BE2C (cell line): ENCODE results near the gene ADCY10.

ENCODE experiments used
- DNase-seq: peaks from one replicate; pipeline ENCODE4 v3.0.0-alpha.2; 2020
- H3K27me3 ChIP-seq: fragments of 250-450 bp; sonication (Bioruptor Pico); 2 replicates; pipeline ENCODE4 v1.5.1; 2020; ENCODE audit warnings: mild to moderate bottlenecking
- H3K36me3 ChIP-seq: fragments of 250-450 bp; sonication (Bioruptor Pico); 2 replicates; pipeline ENCODE4 v1.5.1; 2020; ENCODE audit warnings: mild to moderate bottlenecking
- H3K4me1 ChIP-seq: fragments of 250-450 bp; sonication (Bioruptor Pico); 2 replicates; pipeline ENCODE4 v1.5.1; 2020
- H3K4me3 ChIP-seq: 2 replicates; pipeline ENCODE4 v1.5.1; 2011; ENCODE audit warnings: low read depth, low read length
- H3K9me3 ChIP-seq: fragments of 250-450 bp; sonication (Bioruptor Pico); 2 replicates; pipeline ENCODE4 v1.5.1; 2020
- CTCF ChIP-seq: IDR thresholded peaks from 2 replicates; pipeline ENCODE4 v1.5.1; 2012; ENCODE audit warnings: mild to moderate bottlenecking, low read depth, low read length

ADCY10 gene

DNA sequence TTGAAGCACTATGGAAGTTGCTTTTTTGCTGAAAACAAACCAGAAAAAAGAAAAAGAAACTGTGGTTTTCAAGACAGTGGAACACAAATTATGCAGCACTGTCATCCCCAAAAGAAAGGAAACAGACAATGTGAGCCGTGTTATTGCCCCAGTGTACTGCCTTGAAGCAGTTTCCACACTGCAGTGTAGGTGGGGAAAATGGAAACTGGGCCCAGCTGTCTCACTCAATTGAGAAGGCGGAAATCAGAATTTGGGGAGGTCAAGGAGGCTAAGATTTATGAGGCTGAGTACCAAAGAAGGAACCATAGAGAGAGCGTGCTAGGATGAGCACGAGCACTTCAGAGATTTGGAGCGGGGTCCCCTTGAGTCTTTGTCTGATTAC, 136.7 kb downstream of the ADCY10 start:
- Histone ChIP-seq H3K36me3 (peaks cover 50% of the 10 kb centered on the region), H3K9me3 (peaks cover 2% of the 10 kb centered on the region; the same call in 1 of the 2 replicates), H3K27me3 (no peaks in the 10 kb centered on the region), H3K4me1 (no peaks in the 10 kb centered on the region), H3K4me3 (no peak overlapping the region)
- DNase-seq = no peak
- TF ChIP-seq CTCF = no peak

DNA sequence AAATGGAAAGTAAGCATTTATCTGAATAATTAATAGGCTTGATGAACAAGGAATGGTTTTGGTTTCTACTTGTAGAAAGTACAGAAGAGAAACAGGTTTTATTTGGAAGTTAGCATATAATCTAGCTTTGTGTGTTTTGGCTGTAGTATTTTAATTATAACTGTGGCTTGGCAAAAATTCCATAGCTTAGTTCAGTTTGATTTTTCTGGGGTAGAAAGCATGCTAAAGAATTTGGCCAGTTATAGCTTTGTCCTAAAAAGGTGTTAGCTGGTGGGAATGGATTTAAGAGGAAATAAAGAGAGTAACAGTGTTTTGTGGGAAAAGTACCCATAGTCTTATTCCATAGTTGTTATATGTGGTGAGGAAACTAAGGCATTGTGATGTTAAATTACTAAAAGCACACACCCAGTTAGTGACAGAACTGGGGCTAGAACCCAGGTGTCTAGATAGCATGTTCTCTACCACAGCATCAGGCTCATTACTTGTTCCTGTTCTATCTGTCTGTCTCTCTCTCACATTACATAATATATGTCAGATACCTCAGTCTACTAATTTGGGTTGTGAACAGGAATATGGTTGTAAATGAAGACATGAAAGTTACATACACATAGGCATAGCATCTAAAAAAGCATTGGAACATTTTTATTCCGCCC, 137.2 kb downstream of the ADCY10 start:
- no peaks in the 10 kb centered on the region for H3K4me1 ChIP-seq
- H3K36me3 ChIP-seq = peaks cover 55% of the 10 kb centered on the region
- H3K27me3 ChIP-seq = no peaks in the 10 kb centered on the region
- H3K9me3 ChIP-seq = peaks cover 2% of the 10 kb centered on the region; the same call in 1 of the 2 replicates
- no peak overlapping the region for H3K4me3 ChIP-seq
- DNase-seq = no peak
- TF ChIP-seq CTCF = no peak

- Histone ChIP-seq H3K27me3 (no peaks in the 10 kb centered on the region), H3K9me3 (peaks cover 2% of the 10 kb centered on the region; the same call in 1 of the 2 replicates), H3K4me1 (no peaks in the 10 kb centered on the region), H3K4me3 (no peak overlapping the region), H3K36me3 (peaks cover 57% of the 10 kb centered on the region)
- no peak for DNase-seq
- TF ChIP-seq CTCF = no peak
These were observed 137.8 kb downstream of the ADCY10 start for GRCh38 chr1:167776151-167776550.

GRCh38 chr1:167775178-167775577, 138.8 kb downstream of the ADCY10 start:
- DNase-seq = no peak
- peaks cover 2% of the 10 kb centered on the region; the same call in 1 of the 2 replicates for H3K9me3 ChIP-seq
- no peak for TF ChIP-seq CTCF
- no peaks in the 10 kb centered on the region for H3K27me3 ChIP-seq
- no peak overlapping the region for H3K4me3 ChIP-seq
- no peaks in the 10 kb centered on the region for H3K4me1 ChIP-seq
- peaks cover 57% of the 10 kb centered on the region for H3K36me3 ChIP-seq

GRCh38 chr1:167774710-167775109, 139.2 kb downstream of the ADCY10 start:
- peaks cover 2% of the 10 kb centered on the region; the same call in 1 of the 2 replicates for H3K9me3 ChIP-seq
- H3K4me1 ChIP-seq = no peaks in the 10 kb centered on the region
- peaks cover 56% of the 10 kb centered on the region for H3K36me3 ChIP-seq
- no peaks in the 10 kb centered on the region for H3K27me3 ChIP-seq
- DNase-seq = no peak
- TF ChIP-seq CTCF = no peak
- no peak overlapping the region for H3K4me3 ChIP-seq

DNA sequence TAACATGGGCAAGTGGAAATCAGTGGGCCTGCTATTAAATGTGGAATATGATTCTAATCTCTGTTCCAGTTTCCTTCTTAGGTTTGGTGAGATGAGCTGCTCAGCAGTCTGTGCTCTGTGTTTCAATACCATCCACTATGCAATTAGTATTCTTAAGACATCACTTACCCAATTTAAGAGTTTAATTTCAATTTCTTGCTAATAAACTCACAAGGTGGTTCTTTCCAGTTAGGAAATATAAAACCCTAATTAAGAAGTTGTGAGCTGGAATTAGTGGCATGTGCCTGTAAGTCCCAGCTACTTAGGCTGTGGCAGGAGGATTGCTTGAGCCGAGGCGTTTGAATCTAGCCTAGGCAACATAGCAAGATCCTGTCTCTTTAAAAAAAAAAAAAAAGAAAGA, 140.4 kb downstream of the ADCY10 start:
- no peak for TF ChIP-seq CTCF
- peaks cover 2% of the 10 kb centered on the region; the same call in 1 of the 2 replicates for H3K9me3 ChIP-seq
- no peaks in the 10 kb centered on the region for H3K27me3 ChIP-seq
- peaks cover 64% of the 10 kb centered on the region for H3K36me3 ChIP-seq
- DNase-seq = no peak
- H3K4me3 ChIP-seq = no peak overlapping the region
- no peaks in the 10 kb centered on the region for H3K4me1 ChIP-seq
